ENCODE data around the gene HDAC4.

The HDAC4 gene

GRCh38 chr2:239323447-239323846, 77.4 kb downstream of the HDAC4 start:
- TF ChIP-seq POLR2AphosphoS5 (IDR thresholded peaks at IDR 0.05; ENCODE audit: low read depth) = no peak
- no peak for TF ChIP-seq CTCF (IDR thresholded peaks at IDR 0.05; ENCODE audit: insufficient read depth, low read length)
- TF ChIP-seq SPI1 (IDR thresholded peaks at IDR 0.05; ENCODE audit: borderline replicate concordance, low read depth) = no peak
- TF ChIP-seq GABPA (IDR thresholded peaks at IDR 0.05; ENCODE audit: low read depth) = no peak
- no peak for TF ChIP-seq REST (IDR thresholded peaks at IDR 0.05; ENCODE audit: insufficient replicate concordance, low read depth)
- H3K4me3 ChIP-seq (replicated peaks; ENCODE audit: insufficient read depth, low read length) = no peak overlapping the region
- H3K27me3 ChIP-seq (ENCODE audit: insufficient read depth, poor library complexity, severe bottlenecking) = no peaks in the 10 kb centered on the region
- no peak for DNase-seq (ENCODE audit: low read depth in 1 of 2, low spot score in 1 of 2)
- no peak overlapping the region for H3K27ac ChIP-seq (replicated peaks)

- DNase-seq (ENCODE audit: low read depth in 1 of 2, low spot score in 1 of 2) = no peak
- Histone ChIP-seq H3K4me3 (replicated peaks; ENCODE audit: insufficient read depth, low read length) (no peak overlapping the region), H3K27ac (replicated peaks) (no peak overlapping the region), H3K27me3 (ENCODE audit: insufficient read depth, poor library complexity, severe bottlenecking) (no peaks in the 10 kb centered on the region)
- TF ChIP-seq CTCF (IDR thresholded peaks at IDR 0.05; ENCODE audit: insufficient read depth, low read length) = no peak
- no peak for TF ChIP-seq SPI1 (IDR thresholded peaks at IDR 0.05; ENCODE audit: borderline replicate concordance, low read depth)
- TF ChIP-seq REST (IDR thresholded peaks at IDR 0.05; ENCODE audit: insufficient replicate concordance, low read depth) = no peak
- no peak for TF ChIP-seq GABPA (IDR thresholded peaks at IDR 0.05; ENCODE audit: low read depth)
- TF ChIP-seq POLR2AphosphoS5 (IDR thresholded peaks at IDR 0.05; ENCODE audit: low read depth) = no peak
These were observed 78.3 kb downstream of the HDAC4 start for GRCh38 chr2:239322416-239323086.

- Histone ChIP-seq H3K27me3 (ENCODE audit: insufficient read depth, poor library complexity, severe bottlenecking) (no peaks in the 10 kb centered on the region), H3K27ac (replicated peaks) (no peak overlapping the region), H3K4me3 (replicated peaks; ENCODE audit: insufficient read depth, low read length) (no peak overlapping the region)
- no peak for TF ChIP-seq POLR2AphosphoS5 (IDR thresholded peaks at IDR 0.05; ENCODE audit: low read depth)
- no peak for TF ChIP-seq CTCF (IDR thresholded peaks at IDR 0.05; ENCODE audit: insufficient read depth, low read length)
- TF ChIP-seq SPI1 (IDR thresholded peaks at IDR 0.05; ENCODE audit: borderline replicate concordance, low read depth) = no peak
- no peak for TF ChIP-seq GABPA (IDR thresholded peaks at IDR 0.05; ENCODE audit: low read depth)
- no peak for TF ChIP-seq REST (IDR thresholded peaks at IDR 0.05; ENCODE audit: insufficient replicate concordance, low read depth)
- DNase-seq (ENCODE audit: low read depth in 1 of 2, low spot score in 1 of 2) = no peak
These were observed 79.0 kb downstream of the HDAC4 start for GRCh38 chr2:239321596-239322415.

Measured in HL-60 (cell line).